ENCODE results near the gene DNAI2.

The DNAI2 gene

GRCh38 chr17:74361230-74362068, 87.4 kb downstream of the DNAI2 start, which contains the start of gene BTBD17:
Gene BTBD17 (minus strand): TSS chr17:74361868. CDS start chr17:74361819, 49 bp downstream.
- DNase-seq (ENCODE audit: low read depth) = no peak

GRCh38 chr17:74362069-74362405, 88.0 kb downstream of the DNAI2 start:
- DNase-seq (ENCODE audit: low read depth) = no peak

GRCh38 chr17:74362810-74363498, 88.9 kb downstream of the DNAI2 start:
- no peak for DNase-seq (ENCODE audit: low read depth)
